Measurements from ENCODE around the gene VPS35L.

VPS35L gene

DNA sequence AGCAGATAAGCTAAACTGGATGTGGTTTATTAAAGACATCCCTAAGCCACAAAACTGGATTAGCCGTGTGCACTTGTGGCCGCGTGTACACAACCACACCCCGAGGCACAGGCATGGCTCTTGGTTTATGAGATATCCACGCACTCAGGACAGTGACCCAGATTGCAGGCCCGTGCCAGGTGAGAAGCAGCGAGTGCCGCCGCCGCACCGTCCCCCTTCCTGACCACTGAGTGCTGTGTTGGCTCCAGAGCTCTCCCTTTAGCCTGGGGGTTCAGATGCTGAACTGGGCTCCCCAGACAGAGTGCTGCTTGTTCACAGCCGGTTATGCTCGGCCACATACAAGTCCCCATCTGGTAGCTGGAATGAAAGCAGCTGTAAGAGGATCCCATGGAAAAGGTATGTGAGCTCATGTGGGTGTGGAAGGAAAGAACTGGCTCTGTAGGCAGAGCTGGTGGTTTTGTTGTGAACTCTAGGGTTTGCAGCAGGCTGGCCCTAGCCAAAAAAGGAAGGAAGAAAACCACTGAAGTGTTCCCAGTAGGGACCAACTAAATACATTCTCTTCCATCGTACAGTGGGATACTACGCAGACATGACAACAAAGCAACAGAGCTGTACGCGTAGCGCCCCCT lies 133.0 kb downstream of the VPS35L start:
- in situ Hi-C loops (cut with MboI; ENCODE audit: low sequenced_read_pairs): no loop called here

DNA sequence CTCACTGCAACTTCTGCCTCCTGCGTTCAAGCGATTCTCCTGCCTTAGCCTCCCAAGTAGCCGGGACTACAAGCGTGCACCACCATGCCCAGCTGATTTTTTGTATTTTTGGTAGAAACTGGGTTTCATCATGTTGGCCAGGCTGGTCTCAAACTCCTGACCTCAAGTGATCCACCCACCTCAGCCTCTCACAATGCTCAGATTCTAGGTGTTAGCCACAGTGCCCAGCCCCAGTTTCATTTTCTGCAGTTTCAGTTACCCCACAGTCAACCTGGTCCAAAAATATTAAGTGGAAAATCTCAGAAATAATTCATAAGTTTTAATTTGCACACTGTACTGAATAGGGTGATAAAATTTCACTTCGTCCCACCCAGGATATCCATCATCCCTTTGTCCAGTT lies 133.8 kb downstream of the VPS35L start:
- in situ Hi-C loops (cut with MboI; ENCODE audit: low sequenced_read_pairs): no loop called here

DNA sequence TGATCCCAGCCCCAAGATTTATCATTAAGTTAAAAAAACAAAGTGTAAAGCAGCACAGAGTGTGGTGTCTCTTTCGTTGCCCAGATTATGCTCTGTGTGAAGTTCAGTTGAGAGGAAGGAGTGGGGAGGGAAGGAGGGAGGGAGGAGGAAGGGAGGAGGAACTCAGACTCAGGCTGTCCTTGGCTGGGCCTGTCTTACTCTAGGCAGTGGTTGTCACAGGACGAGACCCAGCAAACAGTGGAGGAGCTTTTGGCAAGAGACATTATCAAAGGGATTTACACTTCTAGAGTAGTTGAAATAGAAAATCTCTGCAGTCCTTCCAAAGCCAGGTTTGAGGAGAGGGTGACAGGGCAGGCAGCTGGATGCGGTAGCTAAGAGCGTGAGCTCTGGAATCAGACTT lies 134.7 kb downstream of the VPS35L start:
- in situ Hi-C loops (cut with MboI; ENCODE audit: low sequenced_read_pairs): no loop called here

DNA sequence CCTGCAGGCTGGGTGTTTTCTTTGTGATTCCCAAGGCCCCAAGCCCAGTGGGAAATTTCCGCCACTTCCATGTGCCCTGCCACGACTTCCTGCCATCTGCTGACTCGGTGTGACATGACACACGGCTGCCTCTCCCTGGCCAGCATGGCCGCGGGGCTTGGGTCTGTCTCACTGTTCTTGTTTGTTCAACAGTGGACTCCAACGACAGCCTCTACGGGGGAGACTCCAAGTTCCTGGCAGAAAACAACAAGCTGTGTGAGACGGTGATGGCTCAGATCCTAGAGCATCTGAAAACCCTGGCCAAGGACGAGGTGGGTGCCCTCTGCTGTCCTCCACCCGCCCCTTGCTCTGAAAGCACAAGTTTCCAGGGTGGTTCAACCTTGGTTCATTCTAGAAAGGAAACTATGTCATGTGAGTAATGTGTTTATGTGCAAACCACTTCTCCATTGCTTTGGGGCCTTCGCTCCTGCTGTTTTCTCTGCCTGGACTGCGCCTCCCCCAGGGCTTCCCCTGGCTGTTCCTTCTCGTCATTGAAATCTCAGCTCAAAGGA lies 135.7 kb downstream of the VPS35L start:
- in situ Hi-C loops (cut with MboI; ENCODE audit: low sequenced_read_pairs): no loop called here

DNA sequence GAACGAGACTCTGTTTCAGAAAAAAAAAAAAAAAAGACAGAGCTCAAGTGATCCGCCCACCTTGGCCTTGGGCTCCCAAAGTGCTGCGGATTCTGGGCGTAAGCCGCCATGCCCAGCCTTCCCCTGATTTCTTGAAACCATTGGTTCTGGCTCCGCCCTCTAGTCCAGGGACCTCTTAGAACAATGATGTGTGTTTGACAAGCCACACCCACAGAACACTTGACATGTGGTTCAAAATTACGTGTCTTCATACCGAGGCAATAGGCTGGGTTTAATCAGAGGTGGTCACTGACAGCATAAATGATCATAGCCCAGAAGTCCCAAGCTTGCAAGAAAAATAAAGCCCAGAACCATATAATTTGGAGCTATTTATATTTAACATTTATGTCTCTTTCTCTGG lies 139.5 kb downstream of the VPS35L start:
- in situ Hi-C loops (cut with MboI; ENCODE audit: low sequenced_read_pairs): no loop called here

DNA sequence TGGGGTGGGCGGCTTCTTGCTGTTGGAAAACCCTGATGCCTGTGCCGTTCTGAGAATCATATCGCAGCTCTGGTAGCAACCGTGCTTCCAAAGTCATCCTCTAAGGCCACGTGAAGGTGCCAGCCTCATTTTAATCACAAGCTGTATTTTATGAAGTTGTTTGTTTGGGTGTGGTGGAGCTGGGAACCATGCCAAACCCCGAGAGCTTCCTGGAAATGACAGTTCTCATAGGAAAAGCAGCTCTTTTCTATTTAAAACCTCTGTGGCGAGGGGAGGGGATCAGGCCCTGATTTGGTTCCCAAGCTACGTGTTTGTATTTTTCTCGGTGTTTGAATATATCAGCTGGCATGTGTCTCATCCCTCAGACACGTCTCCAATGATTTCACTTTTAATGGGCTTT lies 140.8 kb downstream of the VPS35L start:
- in situ Hi-C loops (cut with MboI; ENCODE audit: low sequenced_read_pairs): no loop called here

DNA sequence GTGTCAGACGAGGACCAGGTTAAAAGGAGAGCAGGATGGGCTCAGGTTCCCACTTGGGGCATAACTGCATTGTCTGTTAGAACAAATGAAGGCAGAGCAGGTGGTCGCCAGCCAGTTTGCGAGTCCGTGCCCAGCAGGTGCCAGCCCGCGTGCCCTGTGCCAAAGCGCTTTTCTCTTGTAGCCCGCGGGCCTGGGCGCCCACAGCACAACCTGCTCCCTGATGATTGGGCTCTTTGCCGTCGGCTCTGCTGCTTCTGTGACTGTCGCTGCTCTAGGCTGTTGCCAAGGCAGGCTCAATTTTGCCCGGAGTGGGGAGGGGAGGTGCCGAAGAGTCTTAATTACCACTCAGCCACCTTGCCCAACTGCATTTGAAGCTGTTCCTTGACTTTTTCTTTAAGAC lies 141.5 kb downstream of the VPS35L start:
- in situ Hi-C loops (cut with MboI; ENCODE audit: low sequenced_read_pairs): no loop called here

DNA sequence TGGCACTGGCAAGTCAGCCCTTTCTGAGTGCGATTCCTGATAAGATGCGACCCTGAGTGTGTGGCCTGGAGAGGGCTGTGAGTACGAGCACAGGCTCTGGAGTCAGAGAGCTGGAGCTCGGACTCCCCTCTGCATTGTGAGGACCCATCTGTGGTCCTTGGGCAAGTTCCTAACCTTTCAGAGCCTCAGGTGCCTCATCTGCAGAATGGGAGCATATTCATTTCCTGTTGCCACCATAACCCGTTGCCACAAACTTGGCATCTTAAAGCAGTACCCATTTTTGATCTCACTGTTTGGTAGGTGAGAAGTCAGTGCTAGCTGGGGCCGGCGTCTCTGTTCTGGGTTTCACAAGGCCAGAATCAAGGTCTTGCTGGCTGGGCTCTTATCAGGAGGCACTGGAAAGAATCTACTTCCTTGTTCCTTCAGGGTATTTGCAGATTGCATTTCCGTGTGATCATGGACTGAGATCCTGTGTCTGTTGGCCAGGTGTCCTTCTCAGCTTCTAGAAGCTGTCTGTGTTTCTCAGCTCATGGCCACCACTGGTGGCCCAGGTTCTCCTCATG lies 142.3 kb downstream of the VPS35L start:
- in situ Hi-C loops (cut with MboI; ENCODE audit: low sequenced_read_pairs): no loop called here

DNA sequence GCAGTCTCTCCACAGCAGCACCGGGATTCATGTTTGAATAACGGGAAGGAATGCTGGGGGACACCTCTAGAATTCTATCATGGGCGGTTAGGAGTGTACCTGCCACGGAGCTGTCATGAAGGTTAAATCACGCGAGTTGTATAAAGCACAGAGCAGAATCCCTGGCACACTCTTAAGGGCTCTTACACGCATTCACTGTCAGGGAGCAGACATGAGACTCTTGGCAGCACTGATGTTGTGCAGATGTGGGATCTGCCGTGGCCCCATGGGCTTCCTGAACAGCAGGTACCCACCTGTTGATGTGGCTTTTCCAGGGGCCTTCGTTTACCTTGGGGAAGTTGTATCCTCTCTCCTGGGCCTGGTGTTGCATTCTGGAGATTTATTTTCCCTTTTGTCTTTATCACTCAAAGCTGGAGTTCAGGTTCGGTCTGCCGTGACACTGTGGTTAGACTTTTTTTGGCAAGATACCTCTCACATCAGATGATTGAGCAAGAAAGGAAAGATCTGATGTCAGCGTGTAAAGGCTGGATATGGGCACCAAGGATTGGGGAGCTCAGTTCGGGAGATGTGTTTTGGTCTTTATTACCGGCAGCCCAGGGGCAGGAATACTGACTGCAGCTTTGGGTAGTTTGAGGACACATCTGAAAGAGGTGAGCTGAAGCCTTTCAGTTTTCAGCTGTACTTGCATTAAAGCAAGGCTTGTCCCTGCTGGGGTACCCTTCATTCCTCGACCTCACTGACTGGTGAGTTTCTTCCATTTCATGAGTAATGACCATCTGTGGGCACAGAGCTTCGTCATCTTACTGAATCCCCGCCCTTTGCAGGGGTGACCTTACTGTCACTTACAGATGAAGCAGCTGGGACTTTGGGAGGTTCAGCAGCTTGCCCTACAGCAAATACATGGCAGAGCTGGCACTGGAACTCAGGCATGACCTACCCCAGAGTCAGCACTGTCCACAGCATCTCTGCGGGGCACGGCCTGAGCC lies 143.3 kb downstream of the VPS35L start:
- in situ Hi-C loops (cut with MboI; ENCODE audit: low sequenced_read_pairs): no loop called here

DNA sequence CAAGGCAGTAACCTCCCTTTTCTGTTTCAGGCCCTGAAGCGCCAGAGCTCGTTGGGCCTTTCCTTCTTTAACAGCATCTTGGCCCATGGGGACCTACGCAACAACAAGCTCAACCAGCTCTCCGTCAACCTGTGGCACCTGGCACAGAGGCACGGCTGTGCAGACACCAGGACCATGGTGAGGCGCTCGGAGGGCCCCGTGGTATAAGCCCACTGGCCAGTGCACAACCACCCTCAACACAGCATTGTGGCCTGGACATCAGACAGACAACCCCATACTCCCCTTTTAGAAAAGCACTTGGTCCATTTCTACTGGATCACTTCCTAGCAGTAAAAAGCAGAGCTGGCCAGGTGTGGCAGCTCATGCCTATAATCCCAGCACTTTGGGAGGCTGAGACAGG lies 144.0 kb downstream of the VPS35L start:
- in situ Hi-C loops (cut with MboI; ENCODE audit: low sequenced_read_pairs): no loop called here

DNA sequence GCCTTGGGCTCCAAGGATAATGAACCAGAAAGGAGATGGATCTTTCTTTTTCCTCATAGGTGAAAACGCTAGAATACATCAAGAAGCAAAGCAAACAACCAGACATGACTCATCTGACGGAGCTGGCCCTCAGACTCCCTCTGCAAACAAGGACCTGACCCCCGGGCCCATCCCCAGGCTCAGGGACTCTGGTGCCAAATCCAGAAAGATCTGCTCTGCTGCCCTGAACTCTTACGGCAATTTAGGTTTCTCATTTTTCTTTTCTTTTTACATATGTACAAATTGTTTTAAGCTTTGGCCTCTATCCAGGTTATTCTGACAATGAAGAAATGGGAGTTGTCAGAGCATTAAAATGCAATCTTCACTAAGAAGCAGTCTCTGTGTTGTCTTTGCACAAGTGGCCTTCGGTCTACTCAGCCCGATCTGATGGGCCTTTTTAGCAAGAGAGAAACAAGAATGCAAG lies 144.8 kb downstream of the VPS35L start:
- in situ Hi-C loops (cut with MboI; ENCODE audit: low sequenced_read_pairs): no loop called here

DNA sequence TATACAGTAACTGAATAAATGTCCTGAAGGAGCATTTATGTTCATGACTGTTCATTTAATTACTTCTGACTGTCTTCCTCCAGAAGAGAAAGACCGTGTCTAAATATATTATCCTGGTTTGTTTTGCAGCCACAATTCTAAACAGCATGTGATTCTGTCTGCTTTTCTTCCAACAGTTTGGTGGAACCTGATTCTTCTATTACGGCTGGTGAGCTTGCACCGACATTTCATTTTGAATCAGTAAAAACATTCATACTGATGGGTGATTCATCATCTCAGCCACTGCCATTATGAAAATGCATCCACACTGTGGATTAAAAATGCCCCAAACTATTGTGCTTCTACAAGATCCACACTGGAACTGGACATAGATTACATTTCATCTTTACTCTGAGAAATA lies 145.6 kb downstream of the VPS35L start:
- in situ Hi-C loops (cut with MboI; ENCODE audit: low sequenced_read_pairs): no loop called here

DNA sequence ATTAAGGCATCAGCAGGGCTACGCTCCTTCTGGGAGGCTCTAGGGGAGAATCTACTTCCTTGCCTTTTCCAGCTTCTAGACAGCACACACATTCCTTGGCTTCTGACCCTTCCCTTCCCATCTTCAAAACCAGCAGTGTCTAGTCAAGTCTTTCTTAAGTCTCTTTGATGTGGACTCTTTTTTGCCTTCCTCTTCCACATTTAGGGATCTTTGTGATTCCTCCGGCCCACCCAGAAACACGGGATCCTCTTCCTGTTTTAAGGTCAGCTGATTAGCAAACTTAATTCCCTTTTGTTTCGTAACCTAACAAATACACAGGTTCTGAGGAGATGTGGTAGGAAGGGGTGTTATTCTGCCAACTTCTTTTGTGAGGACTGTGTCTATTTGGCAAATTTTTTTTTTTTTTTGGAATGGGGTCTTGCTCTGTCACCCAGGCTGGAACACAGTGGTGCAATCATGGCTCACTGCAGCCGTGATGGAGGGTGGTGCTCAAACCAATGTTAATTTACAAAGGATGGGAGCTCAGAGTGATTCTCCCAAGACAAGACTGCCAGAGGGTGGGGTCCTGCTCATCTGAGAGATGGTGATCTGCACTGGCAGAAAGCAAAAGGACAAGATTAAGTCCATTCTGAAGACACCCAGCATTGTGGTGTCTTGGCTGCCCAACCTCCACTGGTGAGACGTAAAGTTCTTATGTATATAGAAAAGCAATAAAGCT lies 147.8 kb downstream of the VPS35L start:
- in situ Hi-C loops (cut with MboI; ENCODE audit: low sequenced_read_pairs): no loop called here

DNA sequence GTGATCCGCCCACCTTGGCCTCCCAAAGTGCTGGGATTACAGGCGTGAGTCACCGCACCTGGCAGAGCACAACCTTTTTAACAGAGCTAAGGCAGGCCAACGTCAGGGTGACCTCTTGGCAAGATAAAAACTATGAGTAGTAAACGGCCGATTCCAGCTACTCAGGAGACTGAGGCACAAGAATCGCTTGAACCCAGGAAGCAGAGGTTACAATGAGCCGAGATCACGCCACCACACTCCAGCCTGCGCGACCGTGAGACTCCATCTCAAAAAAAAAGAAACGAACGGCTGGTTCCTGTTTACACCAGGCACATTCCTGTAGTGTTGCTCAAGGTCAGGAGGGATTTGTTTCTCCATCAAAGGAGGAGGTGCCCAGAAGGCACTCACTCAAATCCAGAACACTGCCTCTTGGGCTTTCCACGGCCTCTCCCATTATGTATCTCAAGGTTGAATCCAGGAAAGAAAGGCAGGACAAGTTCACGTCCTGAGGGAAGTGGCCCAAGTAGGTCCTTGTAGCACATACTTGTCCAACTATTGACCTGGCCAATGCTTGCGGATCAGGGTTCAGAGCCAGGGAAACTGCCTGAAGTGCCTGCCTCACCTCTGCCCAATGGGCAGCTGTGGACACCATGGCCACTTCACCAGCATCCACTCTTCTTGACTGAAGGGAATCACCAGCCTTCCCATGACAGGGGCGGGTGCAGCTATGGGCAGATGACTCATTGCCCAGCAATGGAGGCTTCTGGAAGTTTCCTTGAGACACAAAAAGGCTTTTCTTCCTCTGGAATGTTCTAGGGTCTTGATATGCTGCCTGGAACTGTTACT lies 149.0 kb downstream of the VPS35L start:
- in situ Hi-C loops (cut with MboI; ENCODE audit: low sequenced_read_pairs): no loop called here

DNA sequence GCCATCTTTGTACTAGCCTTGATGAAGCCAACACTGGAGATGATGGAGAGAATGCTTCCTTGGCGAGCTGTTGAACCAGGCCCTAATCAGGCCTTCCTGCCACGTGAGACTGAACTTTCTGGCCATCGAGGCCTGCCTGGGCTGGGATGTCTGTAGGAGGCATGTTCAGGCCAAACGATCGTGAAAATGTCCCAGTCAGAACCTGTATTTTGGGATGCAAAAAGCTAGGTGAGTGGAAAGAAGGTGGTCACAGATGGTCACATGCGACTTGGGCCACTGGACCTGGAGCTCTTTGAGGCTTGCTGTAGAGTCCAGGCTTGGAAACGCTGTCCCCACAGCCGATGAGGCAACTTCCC lies 149.6 kb downstream of the VPS35L start:
- in situ Hi-C loops (cut with MboI; ENCODE audit: low sequenced_read_pairs): no loop called here

DNA sequence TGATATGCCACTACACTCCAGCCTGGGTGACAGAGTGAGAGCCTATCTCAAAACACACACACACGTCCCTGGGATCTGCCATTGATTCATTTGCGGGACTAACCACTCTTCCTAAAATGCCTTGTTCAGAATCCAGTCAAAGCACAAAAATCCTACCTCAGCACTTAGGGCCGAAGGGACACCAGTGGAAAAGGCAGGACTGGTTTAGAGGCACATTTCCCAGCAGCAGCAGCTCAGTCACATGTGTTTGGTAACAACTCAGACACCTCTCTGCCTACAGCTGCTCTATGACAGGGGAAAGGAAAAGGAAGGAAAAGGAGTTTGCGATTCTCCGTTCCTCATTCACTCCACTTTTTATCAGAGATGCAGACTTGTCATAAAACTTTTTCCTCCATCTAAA lies 150.3 kb downstream of the VPS35L start:
- in situ Hi-C loops (cut with MboI; ENCODE audit: low sequenced_read_pairs): no loop called here

DNA sequence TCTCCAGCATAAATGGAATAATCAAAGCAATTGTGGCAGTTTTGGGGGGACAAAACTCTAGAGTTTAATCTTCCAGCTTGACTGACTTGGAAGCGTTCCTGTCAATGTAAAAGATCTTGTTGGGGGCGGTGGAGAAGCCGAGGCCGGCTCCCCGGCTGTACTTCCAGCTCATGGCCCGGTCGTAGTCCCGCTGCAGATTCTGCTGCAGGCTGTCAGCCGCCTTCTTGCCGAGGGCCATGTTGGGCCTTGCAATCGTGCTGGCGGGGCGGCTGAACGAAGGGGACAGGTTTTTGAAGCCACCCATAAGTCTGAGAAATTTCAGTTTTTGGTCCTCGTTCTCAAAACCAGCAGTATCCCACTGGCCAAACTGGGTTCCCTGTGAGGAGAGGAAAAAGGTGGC lies 151.3 kb downstream of the VPS35L start:
- in situ Hi-C loops (cut with MboI; ENCODE audit: low sequenced_read_pairs): no loop called here

DNA sequence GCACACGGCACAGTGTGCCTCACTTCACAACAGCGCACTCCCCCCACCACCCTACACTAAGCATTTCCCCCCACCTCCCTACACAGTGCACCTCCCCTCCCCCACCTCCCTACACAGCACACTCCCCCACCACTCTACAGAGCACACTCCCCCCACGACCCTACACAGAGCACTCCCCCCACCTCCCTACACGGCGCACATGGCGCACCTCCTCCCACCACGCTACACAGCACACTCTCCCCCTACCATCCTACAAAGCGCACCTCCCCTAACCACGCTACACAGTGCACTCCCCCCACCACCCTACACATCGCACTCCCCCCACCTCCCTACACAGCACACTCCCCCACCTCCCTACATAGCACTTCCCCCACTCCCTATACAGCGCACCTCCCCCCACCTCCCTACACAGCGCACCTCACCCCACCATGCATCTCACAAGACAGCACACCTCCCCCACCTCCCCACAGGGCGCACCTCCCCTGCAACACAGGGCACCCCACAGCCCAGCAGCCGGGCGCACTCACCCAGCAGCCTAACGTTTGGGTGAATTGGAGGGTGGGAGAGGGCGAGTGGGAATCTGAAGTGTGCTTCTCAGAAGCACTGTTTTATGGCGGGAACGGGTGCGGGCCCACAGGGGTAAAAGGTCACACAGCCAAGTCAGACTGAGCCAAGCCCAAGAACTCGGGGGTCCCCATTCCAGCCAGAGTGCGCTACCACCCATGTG lies 152.2 kb downstream of the VPS35L start:
- in situ Hi-C loops (cut with MboI; ENCODE audit: low sequenced_read_pairs): no loop called here

Measured in HL-60/S4 treated with retinoic acid at 250 ng/mL for 4 days and 3 days (cell line).